ENCODE measurements around the gene ACER3. TPM values are rescaled to one million over a fixed set of nuclear protein-coding genes. Genes with fewer than 3 reads are reported as not detected.
"Not testable (repeated sequence)": the region's sequence is repeated elsewhere in the genome, so short reads cannot be mapped to it uniquely, and the experiment has no call there.

The ACER3 gene
- polyA plus RNA-seq, 12 donors = 5.6 to 16.2 (median 8.4) TPM; not detected in 1

GRCh38 chr11:76863196-76863777, 2.6 kb downstream of the ACER3 start:
- DNase-seq = no peak

GRCh38 chr11:76872959-76873827, 12.5 kb downstream of the ACER3 start:
- no peak for DNase-seq

GRCh38 chr11:76878014-76878413, 17.3 kb downstream of the ACER3 start:
- DNase-seq = no peak

- DNase-seq = no peak
Observed at GRCh38 chr11:76880314-76880713, 19.6 kb downstream of the ACER3 start.

- no peak for DNase-seq
Observed at GRCh38 chr11:76880956-76881355, 20.2 kb downstream of the ACER3 start.

- no peak for DNase-seq
Observed at GRCh38 chr11:76885390-76886097, 24.8 kb downstream of the ACER3 start.

- no peak for DNase-seq
Observed at GRCh38 chr11:76888989-76889388, 28.3 kb downstream of the ACER3 start.

GRCh38 chr11:76889411-76889975, 28.8 kb downstream of the ACER3 start:
- DNase-seq = no peak

- no peak for DNase-seq
Observed at GRCh38 chr11:76890329-76890728, 29.6 kb downstream of the ACER3 start.

GRCh38 chr11:76891285-76891684, 30.6 kb downstream of the ACER3 start:
- no peak for DNase-seq

GRCh38 chr11:76891793-76892192, 31.1 kb downstream of the ACER3 start:
- no peak for DNase-seq

- no peak for DNase-seq
Observed at GRCh38 chr11:76892306-76892705, 31.6 kb downstream of the ACER3 start.

GRCh38 chr11:76897233-76897632, 36.5 kb downstream of the ACER3 start:
- no peak for DNase-seq

GRCh38 chr11:76901144-76901543, 40.4 kb downstream of the ACER3 start:
- no peak for DNase-seq

GRCh38 chr11:76901622-76902021, 40.9 kb downstream of the ACER3 start:
- not testable (repeated sequence) for DNase-seq

GRCh38 chr11:76902121-76903014, 41.6 kb downstream of the ACER3 start:
- no peak for DNase-seq

- no peak for DNase-seq
Observed at GRCh38 chr11:76903325-76903724, 42.6 kb downstream of the ACER3 start.

- DNase-seq = no peak
Observed at GRCh38 chr11:76910620-76911414, 50.1 kb downstream of the ACER3 start.

GRCh38 chr11:76911415-76911808, 50.7 kb downstream of the ACER3 start:
- no peak for DNase-seq

- DNase-seq = no peak
Observed at GRCh38 chr11:76916712-76917111, 56.0 kb downstream of the ACER3 start.

All from muscle of arm (tissue), 12 donors.